Activated T-helper 1 cell treated with Interleukin-2 at 50 U/mL for 16 hours (primary cell): ENCODE measurements around the gene LCK.
"Not testable (repeated sequence)": the region's sequence is repeated elsewhere in the genome, so short reads cannot be mapped to it uniquely, and the experiment has no call there.

ENCODE experiments used
- DNase-seq: peaks from one replicate; pipeline ENCODE4 v3.0.0-alpha.2; 2020; ENCODE audit warnings: low read depth

The LCK gene

DNA sequence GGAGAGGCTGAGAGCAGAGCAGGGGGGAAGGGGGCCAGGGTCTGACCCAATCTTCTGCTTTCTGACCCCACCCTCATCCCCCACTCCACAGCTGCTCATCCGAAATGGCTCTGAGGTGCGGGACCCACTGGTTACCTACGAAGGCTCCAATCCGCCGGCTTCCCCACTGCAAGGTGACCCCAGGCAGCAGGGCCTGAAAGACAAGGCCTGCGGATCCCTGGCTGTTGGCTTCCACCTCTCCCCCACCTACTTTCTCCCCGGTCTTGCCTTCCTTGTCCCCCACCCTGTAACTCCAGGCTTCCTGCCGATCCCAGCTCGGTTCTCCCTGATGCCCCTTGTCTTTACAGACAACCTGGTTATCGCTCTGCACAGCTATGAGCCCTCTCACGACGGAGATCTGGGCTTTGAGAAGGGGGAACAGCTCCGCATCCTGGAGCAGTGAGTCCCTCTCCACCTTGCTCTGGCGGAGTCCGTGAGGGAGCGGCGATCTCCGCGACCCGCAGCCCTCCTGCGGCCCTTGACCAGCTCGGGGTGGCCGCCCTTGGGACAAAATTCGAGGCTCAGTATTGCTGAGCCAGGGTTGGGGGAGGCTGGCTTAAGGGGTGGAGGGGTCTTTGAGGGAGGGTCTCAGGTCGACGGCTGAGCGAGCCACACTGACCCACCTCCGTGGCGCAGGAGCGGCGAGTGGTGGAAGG is 23.7 kb downstream of the LCK start:
- no peak for DNase-seq

DNA sequence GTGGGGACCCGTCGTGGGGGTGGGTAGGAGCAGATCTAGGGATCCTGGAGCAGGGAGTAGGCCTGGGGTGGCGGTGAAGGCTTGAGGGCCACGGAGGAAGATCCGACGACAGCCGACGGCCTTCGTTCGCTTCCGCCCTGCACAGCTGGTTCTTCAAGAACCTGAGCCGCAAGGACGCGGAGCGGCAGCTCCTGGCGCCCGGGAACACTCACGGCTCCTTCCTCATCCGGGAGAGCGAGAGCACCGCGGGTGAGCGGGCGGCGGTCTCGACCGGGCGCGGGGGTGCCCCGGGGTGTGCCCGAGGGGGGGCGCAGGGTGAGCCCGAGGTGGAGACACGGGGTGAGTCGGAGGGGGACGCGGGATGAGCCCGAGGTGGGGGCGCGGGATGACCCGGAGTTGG is 24.4 kb downstream of the LCK start:
- DNase-seq = no peak

DNA sequence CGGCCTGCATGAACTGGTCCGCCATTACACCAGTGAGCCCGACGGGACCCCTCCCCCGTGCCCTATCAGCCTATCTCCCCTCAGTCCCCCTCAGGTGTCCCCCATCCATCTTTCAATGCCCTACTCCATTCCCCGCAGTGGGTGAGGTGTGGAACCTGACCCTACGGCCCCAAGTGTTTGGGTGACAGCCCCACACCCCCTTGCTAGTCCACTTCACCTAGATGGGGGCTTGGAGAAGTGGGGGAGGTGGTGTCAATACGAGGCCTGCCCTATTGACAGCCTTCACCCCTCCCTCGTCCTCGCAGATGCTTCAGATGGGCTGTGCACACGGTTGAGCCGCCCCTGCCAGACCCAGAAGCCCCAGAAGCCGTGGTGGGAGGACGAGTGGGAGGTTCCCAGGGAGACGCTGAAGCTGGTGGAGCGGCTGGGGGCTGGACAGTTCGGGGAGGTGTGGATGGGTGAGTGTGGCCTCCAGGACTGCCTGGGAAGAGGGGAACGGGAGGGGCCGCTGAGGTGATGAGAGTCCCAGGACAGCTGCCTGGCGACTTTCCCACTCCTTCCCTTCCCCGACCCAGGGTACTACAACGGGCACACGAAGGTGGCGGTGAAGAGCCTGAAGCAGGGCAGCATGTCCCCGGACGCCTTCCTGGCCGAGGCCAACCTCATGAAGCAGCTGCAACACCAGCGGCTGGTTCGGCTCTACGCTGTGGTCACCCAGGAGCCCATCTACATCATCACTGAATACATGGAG is 25.1 kb downstream of the LCK start:
- no peak for DNase-seq

DNA sequence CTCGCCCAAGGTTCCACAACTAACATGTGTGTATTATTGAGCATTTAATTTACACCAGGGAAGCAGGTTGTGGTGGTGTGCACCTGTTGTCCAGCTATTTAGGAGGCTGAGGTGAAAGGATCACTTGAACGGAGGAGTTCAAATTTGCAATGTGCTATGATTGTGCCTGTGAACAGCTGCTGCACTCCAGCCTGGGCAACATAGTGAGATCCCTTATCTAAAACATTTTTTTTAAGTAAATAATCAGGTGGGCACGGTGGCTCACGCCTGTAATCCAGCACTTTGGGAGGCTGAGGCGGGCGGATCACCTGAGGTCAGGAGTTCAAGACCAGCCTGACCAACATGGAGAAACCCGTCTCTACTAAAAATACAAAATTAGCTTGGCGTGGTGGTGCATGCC is 33.7 kb downstream of the LCK start:
- DNase-seq = not testable (repeated sequence)

DNA sequence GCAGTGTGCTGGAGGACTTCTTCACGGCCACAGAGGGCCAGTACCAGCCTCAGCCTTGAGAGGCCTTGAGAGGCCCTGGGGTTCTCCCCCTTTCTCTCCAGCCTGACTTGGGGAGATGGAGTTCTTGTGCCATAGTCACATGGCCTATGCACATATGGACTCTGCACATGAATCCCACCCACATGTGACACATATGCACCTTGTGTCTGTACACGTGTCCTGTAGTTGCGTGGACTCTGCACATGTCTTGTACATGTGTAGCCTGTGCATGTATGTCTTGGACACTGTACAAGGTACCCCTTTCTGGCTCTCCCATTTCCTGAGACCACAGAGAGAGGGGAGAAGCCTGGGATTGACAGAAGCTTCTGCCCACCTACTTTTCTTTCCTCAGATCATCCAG is 34.6 kb downstream of the LCK start:
- DNase-seq = no peak

DNA sequence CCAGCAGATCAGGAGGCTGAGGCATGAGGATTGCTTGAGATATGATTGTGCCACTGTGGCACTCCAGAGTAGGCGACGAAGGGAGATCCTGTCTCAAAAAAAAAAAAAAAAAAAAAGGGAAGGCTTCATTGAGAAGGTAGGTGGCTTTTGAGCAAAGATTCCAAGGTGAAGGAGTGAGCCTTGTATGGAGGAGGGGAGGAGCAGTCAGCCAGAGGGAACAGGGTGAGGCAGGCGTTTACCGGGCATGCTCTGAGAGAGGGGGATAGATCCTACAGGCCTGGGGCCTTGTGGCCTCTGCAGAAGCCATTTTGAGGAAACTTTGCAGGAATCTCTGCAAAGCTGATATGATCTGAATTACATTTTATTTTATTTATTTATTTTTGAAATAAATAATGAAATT is 35.7 kb downstream of the LCK start:
- DNase-seq = no peak

DNA sequence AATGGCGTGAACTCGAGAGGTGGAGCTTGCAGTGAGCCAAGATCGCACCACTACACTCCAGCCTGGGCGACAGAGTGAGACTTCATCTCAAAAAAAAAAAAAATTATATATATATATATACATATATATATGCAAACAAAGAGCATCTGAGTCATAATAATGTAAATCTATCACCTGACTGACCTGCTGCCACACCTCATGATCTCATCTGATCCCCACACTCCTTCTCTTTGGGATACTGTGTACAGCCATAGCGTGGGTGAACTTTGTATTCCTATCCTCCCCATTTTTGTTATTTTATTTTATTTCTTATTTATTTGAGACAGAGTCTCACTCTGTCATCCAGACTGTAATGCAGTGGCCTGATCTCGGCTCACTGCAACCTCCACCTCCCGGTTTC is 38.2 kb downstream of the LCK start:
- no peak for DNase-seq

DNA sequence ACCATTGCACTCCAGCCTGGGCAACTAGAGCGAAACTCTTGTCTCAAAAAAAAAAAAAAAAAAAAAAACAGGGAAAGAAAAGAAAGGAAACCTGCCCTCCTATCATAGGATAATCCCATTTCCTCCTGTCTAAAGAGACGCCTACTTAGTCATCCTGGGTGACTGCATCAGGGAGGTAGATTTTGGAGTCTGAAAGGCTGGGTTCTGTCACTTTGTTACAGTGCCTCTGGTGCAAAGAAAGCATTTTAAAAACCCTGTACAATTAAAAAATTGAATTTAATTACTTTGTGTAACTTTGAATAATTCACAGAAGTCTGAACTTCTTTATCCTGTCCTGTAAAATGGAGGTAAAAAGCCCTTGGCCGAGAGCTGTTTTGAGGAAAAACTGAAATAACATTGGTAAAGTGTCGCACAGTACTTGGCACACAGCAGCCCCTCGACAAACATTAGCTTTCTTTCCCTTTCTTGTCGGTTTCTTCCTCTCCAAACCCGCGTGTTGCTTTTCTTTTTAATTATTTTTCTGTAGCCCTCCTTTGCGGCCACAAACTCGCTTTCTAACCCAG is 40.2 kb downstream of the LCK start:
- no peak for DNase-seq

DNA sequence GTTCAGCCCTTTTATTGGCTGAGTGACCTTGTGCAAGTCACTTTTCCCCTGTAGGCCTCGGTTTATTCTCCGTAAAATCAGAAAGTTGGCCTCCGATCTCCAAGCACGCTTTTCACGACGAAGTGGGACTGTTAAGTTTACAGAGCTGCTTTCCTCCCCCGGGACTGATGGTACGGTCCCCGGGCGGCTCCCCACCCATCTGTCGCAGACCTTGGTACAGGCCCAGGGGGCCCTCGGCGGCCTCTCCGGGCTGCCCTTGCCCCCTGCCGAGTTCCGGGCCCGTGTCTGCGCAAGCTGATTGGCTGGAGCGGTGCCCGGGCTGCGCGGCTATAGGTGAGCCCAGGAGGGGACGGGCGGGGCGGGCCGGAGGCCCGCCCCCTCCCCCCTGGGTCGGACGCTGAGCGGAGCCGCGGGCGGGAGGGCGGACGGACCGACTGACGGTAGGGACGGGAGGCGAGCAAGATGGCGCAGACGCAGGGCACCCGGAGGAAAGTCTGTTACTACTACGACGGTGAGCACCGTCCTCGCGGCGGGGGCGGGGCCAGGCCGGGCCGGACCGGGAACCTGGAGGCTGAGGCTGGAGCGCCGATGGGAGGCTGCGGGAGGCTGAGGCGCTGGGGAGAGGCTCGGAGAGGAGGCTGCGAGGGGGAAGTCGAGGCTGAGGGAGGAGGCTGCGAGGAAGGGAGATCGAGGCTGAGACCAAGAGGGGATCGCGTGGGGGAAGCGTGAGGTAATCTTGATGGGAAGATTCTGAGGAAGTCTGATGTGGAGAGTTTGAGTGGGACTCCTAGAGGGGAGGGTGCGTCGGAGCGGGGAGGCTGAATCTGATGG is 40.9 kb downstream of the LCK start, which contains the start of gene HDAC1:
TSS of gene HDAC1 (plus strand) at position 376 of the 831 bp plus-strand sequence. CDS start at position 463, 87 bp downstream.
- DNase-seq = peak; percentile 97

DNA sequence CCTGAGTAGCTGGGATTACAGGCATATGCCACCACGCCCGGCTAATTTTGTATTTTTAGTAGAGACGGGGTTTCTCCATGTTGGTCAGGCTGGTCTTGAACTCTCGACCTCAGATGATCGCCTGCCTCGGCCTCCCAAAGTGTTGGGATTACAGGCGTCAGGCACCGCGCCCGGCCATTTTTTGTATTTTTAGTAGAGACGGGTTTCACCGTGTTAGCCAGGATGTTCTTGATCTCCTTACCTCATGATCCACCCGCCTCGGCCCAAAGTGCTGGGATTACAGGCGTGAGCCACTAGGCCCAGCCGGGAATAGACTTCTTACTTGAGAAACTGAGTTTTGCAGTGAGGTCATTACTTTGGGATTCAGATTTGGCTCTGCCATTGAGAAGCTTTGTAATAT is 47.1 kb downstream of the LCK start:
- DNase-seq = not testable (repeated sequence)

DNA sequence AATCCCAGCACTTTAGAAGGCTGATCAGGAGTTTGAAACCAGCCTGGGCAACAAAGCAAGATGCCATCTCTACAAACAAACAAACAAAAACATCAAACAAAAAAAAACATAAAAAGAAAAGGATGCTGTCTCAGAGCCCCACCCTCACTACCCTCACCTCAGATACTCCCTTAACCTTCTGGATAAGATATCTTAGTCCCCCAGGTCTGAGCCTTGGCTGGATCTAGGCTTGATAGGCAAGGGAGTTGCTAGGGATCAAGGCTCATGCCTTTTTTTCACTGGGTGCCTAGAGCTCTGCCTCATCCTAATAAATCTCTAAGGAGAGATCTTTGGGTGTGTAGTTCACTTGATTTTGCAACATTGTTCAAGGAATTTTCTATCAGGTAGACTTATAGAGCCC is 48.3 kb downstream of the LCK start:
- no peak for DNase-seq

DNA sequence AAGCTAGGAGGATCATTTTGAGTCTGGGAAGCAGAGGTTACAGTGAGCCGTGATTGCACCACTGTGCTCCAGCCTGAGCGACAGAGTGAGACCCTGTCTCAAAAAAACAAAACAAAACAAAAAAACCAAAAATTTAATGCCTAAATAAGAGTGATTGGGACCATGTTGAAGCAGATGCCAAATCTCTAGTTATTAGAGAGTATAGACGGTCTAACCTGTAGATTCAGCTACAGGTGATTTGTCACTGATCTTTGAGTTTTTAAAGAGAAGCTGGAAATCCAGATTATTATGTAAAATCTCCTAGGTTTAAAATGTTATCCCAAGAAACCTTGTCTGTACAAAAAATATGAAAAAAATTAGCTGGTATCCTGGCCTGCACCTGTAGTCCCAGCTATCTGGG is 52.3 kb downstream of the LCK start:
- no peak for DNase-seq

DNA sequence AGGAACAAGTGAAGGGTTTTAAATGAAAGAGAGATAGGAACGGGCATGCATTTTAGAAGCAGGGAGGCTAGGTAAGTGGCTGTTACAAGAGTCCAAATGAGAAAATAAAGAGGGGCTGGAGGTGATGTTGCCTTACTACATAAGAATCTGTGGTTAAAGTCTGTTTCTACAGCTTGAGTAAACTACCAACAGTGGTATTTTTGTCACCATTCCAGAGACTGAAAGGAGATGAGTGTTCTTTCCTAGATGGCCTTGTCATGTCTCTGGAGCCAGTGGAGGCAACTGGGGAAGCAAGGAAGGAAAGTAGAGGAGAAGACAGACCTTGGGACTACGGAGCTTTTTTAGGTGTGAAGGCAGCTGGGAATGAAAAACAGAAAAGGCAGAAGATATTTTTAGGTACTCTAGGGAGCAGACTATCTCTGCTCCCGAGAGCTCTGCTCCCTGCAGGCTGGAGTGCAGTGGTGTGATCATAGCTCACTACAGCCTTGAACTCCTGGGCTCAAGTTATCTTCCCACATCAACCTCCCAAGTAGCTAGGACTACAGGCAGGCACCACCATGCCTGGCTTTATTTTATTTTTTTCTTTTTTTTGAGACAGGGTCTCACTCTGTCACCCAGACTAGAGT is 53.0 kb downstream of the LCK start:
- no peak for DNase-seq

DNA sequence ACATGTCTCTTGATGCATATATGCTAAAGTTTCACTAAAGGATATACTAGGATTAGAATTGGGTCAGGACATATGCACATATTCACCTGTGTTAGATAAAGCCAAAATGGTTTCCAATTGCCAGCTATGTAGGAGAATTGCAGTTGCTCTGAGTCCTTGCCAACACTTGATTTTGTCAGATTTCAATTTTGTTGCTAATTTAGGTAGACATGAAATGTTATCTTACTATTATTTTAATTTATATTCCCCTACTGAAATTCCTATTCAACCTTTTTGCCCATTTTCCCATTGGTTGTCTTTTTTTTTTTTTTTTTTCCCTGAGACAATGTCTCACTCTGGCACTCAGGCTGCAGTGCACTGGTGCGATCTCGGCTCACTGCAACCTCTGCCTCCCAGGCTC is 54.2 kb downstream of the LCK start:
- no peak for DNase-seq

DNA sequence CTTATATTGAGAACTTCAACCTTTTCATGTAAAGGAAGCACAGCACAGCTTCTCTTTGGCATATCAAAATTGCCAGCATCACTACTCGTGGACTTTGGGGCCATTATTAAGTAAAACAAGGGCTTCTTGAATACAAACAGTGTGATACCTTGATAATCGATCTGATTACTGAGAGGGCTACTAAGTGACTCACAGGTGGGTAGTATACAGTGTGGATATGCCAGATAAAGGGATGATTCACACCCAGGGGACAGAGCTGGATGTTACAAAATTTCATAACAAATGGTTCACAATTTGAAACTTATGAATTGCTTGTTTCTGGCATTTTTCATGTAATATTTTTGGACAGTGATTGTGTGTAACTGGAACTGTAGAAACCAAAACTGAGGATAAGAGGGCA is 56.3 kb downstream of the LCK start:
- no peak for DNase-seq

DNA sequence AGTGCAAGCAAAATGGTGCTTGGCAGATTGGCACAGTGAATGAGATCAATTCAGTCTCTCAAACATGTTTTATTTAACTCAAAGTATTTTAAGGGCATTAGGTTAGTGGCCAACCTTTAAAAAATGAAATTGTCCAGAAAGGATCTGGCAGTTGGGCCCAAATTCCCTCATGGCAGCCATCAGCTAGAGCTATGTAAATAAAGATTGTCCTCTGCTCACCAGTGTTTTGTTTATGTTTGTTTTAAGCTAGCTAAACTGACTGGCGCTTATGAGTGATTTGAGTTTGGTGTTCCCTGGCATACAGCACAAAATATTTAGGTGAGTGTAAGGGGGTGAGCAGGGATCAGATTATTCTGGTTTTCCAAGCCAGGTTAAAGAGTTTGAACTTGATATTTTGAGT is 58.9 kb downstream of the LCK start:
- no peak for DNase-seq

DNA sequence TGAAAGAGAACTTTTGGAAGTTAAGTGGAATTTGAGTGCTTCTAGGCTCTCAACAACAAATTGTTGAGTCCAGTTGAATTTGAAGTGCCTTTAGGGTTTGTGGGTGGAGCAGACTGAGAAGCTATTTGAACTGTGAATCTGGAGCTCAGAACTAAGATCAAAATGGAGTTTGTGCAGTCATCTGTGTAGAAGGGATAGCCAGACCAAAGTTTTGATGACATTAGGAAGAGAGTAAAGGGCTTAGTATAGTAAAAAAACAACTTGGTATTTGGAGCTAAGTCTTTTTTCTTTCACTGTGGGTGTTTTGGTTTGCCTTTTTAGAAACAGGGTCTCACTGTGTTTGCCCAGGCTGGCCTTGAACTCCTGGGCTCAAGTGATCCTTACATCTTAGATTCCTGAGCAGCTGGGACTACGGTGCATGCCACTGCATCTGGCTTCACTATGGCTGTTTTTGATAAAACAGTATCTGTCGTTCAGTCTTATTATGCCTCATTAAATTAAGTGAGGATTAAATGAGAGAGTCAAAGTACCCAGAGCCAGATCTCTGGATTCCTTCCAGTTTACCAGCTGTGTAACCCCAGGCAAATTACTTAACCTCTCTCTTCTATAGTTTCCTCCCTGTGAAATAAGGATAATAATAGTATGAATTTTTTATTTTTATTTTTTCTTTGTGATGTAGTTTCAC is 60.8 kb downstream of the LCK start:
- no peak for DNase-seq

DNA sequence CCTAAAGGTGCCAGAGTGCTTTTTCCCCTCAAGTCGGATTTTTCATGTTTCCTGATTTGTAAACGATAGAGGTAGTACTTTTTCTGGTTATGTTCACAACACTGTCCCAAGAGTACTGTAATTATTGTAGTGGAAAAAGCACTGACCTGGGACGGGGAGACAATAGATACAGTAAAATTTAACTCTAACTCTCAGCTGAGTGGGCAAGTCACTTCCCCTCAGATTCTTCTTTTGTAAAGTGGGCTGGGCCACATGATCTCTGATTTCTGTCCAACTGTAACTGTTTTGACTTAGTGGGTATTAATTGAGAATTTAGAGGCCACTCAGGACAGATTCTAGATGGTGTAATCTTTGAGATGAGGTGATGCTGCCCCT is 65.8 kb downstream of the LCK start:
- DNase-seq = no peak

DNA sequence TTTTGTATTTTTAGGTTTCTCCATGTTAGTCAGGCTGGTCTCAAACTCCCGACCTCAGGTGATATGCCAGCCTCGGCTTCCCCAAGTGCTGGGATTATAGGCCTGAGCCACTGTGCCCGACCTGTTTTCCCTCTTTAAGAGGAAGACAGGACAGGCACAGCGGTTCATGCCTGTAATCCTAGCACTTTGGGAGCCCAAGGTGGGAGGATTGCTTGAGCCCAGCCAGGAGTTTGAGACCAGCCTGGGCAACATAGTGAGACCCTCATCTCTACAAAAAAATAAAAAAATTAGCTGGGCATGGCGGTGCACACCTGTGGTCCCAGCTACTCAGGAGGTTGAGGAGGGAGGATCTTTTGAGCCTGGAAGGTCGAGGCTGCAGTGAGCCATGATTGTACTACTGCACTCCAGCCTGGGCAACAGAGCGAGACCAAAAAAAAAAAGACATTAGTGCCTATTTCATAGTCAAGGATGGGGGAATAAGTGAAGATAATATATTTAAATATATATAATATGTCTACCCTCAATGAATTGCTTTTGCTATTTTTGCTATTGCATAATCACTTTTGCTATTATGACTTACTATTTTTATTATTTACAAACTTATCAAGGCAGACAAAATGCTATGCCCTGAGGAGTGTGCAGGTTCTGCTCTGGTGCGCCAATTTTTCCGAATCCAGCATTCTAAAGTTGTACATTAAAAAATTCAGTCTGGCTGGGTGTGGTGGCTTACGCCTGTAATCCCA is 67.2 kb downstream of the LCK start:
- DNase-seq = no peak

DNA sequence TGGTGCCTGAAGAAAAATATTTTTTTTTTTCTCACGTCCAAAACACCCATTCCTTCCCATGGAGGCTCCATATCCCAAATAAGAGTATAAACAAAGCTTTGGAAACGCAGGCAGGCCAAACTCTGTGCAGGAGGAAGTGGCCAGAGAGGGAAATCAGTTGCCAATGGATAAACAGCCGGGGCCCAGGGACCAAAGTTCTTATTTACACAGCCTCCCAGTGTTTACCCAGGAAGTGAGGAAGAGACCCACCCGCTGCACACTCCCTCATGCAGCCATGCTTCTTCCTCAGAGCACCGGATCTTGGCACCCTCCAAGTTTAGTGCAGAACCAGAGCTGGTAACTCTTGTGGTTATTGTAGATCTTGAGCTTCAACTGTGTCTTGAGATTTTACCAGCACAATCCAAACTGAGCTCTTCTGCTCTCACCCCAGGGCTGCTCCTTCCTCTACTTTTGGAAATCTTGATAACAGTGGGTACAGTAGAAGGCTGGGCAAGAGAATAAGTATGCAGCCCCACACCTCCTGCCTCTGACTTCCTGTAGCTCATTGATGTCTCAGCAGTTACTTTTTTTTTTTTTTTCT is 70.7 kb downstream of the LCK start:
- no peak for DNase-seq
